Mucosa of rectum (tissue), 2 donors: ENCODE results near the gene WSCD1.

Experiments
- H3K27ac ChIP-seq, 2 donors: one replicate each; pipeline ENCODE4 v1.7.0; 2013; ENCODE audit warnings: inconsistent platforms in 2 of 2, low read depth in 2 of 2, low read length in 2 of 2
- H3K27me3 ChIP-seq, 2 donors: one replicate each; pipeline ENCODE4 v1.7.0; 2013; ENCODE audit warnings: low read length in 2 of 2; ENCODE audit not compliant: control insufficient read depth in 2 of 2, insufficient read depth in 2 of 2
- H3K36me3 ChIP-seq, 2 donors: one replicate each; pipeline ENCODE4 v1.7.0; 2013; ENCODE audit warnings: low read length in 2 of 2; ENCODE audit not compliant: control insufficient read depth in 2 of 2, insufficient read depth in 2 of 2
- H3K4me1 ChIP-seq, 2 donors: one replicate each; pipeline ENCODE4 v1.7.0; 2013; ENCODE audit warnings: low read length in 2 of 2, mild to moderate bottlenecking in 1 of 2; ENCODE audit not compliant: control insufficient read depth in 2 of 2, insufficient read depth in 2 of 2
- H3K4me3 ChIP-seq, 2 donors: one replicate each; pipeline ENCODE4 v1.7.0; 2013; ENCODE audit warnings: low read length in 2 of 2
- H3K9ac ChIP-seq, 2 donors: one replicate each; pipeline ENCODE4 v1.7.0; 2013; ENCODE audit warnings: low read length in 2 of 2, low read depth in 1 of 2, mild to moderate bottlenecking in 1 of 2
- H3K9me3 ChIP-seq, 2 donors: one replicate each; pipeline ENCODE4 v1.7.0; 2013; ENCODE audit warnings: low read length in 2 of 2; ENCODE audit not compliant: control insufficient read depth in 2 of 2
- donor health status: healthy.
- donor health status: Normal muscosa, but diverticular disease.

Gene WSCD1

GRCh38 chr17:6082335-6082734 lies 12.2 kb downstream of the WSCD1 start:
- no peaks in the 10 kb centered on the region for H3K4me1 ChIP-seq
- no peaks in the 10 kb centered on the region for H3K27me3 ChIP-seq
- H3K4me3 ChIP-seq, result no peak overlapping the region
- H3K9ac ChIP-seq, result no peak overlapping the region
- H3K9me3 ChIP-seq, result no peaks in the 10 kb centered on the region
- H3K27ac ChIP-seq, result no peak overlapping the region
- H3K36me3 ChIP-seq, result no peaks in the 10 kb centered on the region

- H3K9ac ChIP-seq, result no peak overlapping the region
- H3K4me3 ChIP-seq, result no peak overlapping the region
- H3K27me3 ChIP-seq, result no peaks in the 10 kb centered on the region
- no peaks in the 10 kb centered on the region for H3K9me3 ChIP-seq
- peaks cover under 1 to 4% of the 10 kb centered on the region in 2 donors for H3K4me1 ChIP-seq
- H3K36me3 ChIP-seq, result no peaks in the 10 kb centered on the region
- no peak overlapping the region for H3K27ac ChIP-seq
Measured at GRCh38 chr17:6084311-6085161, 14.4 kb downstream of the WSCD1 start.

- no peak overlapping the region for H3K9ac ChIP-seq
- no peaks in the 10 kb centered on the region for H3K27me3 ChIP-seq
- no peak overlapping the region for H3K27ac ChIP-seq
- H3K9me3 ChIP-seq, result no peaks in the 10 kb centered on the region
- no peak overlapping the region for H3K4me3 ChIP-seq
- H3K36me3 ChIP-seq, result no peaks in the 10 kb centered on the region
- peaks cover 4 to 14% of the 10 kb centered on the region in 2 donors for H3K4me1 ChIP-seq
Measured at GRCh38 chr17:6085812-6086211, 15.6 kb downstream of the WSCD1 start.

GRCh38 chr17:6086603-6087400 lies 16.6 kb downstream of the WSCD1 start:
- Histone ChIP-seq H3K4me3 (no peak overlapping the region), H3K27me3 (no peaks in the 10 kb centered on the region), H3K4me1 (peaks cover 4 to 15% of the 10 kb centered on the region in 2 donors), H3K36me3 (no peaks in the 10 kb centered on the region), H3K9ac (no peak overlapping the region), H3K9me3 (no peaks in the 10 kb centered on the region), H3K27ac (no peak overlapping the region)

GRCh38 chr17:6088141-6088540 lies 18.0 kb downstream of the WSCD1 start:
- Histone ChIP-seq H3K9ac (no peak overlapping the region), H3K4me3 (no peak overlapping the region), H3K36me3 (peaks cover 0 to 2% of the 10 kb centered on the region in 2 donors), H3K27me3 (no peaks in the 10 kb centered on the region), H3K27ac (no peak overlapping the region), H3K9me3 (no peaks in the 10 kb centered on the region), H3K4me1 (peaks cover 4 to 15% of the 10 kb centered on the region in 2 donors)

- Histone ChIP-seq H3K9ac (peak overlapping the region in 1 of 2 donors; percentile 39), H3K4me3 (peak overlapping the region; percentile 54 to 60), H3K27me3 (no peaks in the 10 kb centered on the region), H3K36me3 (peaks cover 0 to 2% of the 10 kb centered on the region in 2 donors), H3K27ac (peak overlapping the region; percentile 38 to 65), H3K4me1 (peaks cover 4 to 15% of the 10 kb centered on the region in 2 donors), H3K9me3 (no peaks in the 10 kb centered on the region)
Measured at GRCh38 chr17:6090253-6090652, 20.1 kb downstream of the WSCD1 start.

- H3K9me3 ChIP-seq, result no peaks in the 10 kb centered on the region
- no peak overlapping the region for H3K9ac ChIP-seq
- peaks cover 4 to 15% of the 10 kb centered on the region in 2 donors for H3K4me1 ChIP-seq
- H3K36me3 ChIP-seq, result peaks cover 0 to 4% of the 10 kb centered on the region in 2 donors
- no peak overlapping the region for H3K4me3 ChIP-seq
- H3K27ac ChIP-seq, result no peak overlapping the region
- no peaks in the 10 kb centered on the region for H3K27me3 ChIP-seq
Measured at GRCh38 chr17:6092182-6092902, 22.2 kb downstream of the WSCD1 start.

- H3K9me3 ChIP-seq, result no peaks in the 10 kb centered on the region
- H3K36me3 ChIP-seq, result peaks cover 0 to 4% of the 10 kb centered on the region in 2 donors
- peaks cover 4 to 15% of the 10 kb centered on the region in 2 donors for H3K4me1 ChIP-seq
- no peaks in the 10 kb centered on the region for H3K27me3 ChIP-seq
- H3K4me3 ChIP-seq, result no peak overlapping the region
- H3K27ac ChIP-seq, result no peak overlapping the region
- H3K9ac ChIP-seq, result no peak overlapping the region
Measured at GRCh38 chr17:6092903-6093468, 22.8 kb downstream of the WSCD1 start.

GRCh38 chr17:6094453-6094852 lies 24.3 kb downstream of the WSCD1 start:
- Histone ChIP-seq H3K9me3 (no peaks in the 10 kb centered on the region), H3K4me1 (peaks cover 4 to 11% of the 10 kb centered on the region in 2 donors), H3K27me3 (no peaks in the 10 kb centered on the region), H3K4me3 (no peak overlapping the region), H3K36me3 (peaks cover 0 to 4% of the 10 kb centered on the region in 2 donors), H3K27ac (no peak overlapping the region), H3K9ac (no peak overlapping the region)
